Measurements from ENCODE around the gene GRAMD2B.

Gene GRAMD2B

GRCh38 chr5:126536874-126537273 is 113.7 kb downstream of the GRAMD2B start:
- no peak for DNase-seq

GRCh38 chr5:126538579-126538978 is 115.4 kb downstream of the GRAMD2B start:
- DNase-seq, result no peak

DNA sequence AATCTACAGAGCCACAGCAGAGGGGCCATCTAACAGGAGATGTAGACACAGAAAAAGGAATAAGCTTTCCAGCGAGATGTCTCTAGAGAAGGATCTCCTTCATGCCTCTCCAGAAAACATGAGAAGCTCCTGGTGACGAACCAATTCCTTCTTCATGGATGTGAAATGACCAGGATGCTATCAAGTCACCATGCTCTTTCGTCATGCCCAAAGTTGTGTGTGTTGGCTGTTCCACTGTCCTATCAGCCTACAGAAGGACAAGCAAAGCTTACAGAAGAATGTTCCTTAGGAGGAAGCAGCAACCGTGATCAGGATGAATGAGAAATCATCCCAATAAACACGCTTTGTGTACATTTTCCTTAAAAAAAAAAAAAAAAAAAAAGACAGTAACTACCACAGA is 117.4 kb downstream of the GRAMD2B start:
- no peak for DNase-seq

- no peak for DNase-seq
Measured at GRCh38 chr5:126542441-126542840, 119.2 kb downstream of the GRAMD2B start.

- DNase-seq, result no peak
Measured at GRCh38 chr5:126543009-126543408, 119.8 kb downstream of the GRAMD2B start.

- DNase-seq, result no peak
Measured at GRCh38 chr5:126543660-126544059, 120.5 kb downstream of the GRAMD2B start.

All from hypothalamus (tissue), 51 donors.